WERI-Rb-1 (cell line): Measurements from ENCODE around the gene DYNC1I1.

Experiments used
- DNase-seq: peaks from one replicate; pipeline ENCODE4 v3.0.0-alpha.2; 2020
- H3K27ac ChIP-seq: fragments of 250-450 bp; sonication (Bioruptor Pico); 2 replicates; pipeline ENCODE4 v1.5.1; 2020; ENCODE audit warnings: mild to moderate bottlenecking, moderate library complexity
- H3K27me3 ChIP-seq: fragments of 250-450 bp; sonication (Bioruptor Pico); 2 replicates; pipeline ENCODE4 v1.5.1; 2021; ENCODE audit warnings: mild to moderate bottlenecking, low read depth, moderate library complexity; ENCODE audit not compliant: insufficient read depth, severe bottlenecking
- H3K36me3 ChIP-seq: fragments of 250-450 bp; sonication (Bioruptor Pico); 2 replicates; pipeline ENCODE4 v1.5.1; 2020; ENCODE audit warnings: mild to moderate bottlenecking, moderate library complexity
- H3K4me3 ChIP-seq: 2 replicates; pipeline ENCODE4 v1.5.1; 2011; ENCODE audit warnings: low read depth, mild to moderate bottlenecking, control low read depth, low read length
- H3K9me3 ChIP-seq: fragments of 250-450 bp; sonication (Bioruptor Pico); 2 replicates; pipeline ENCODE4 v1.5.1; 2021; ENCODE audit warnings: mild to moderate bottlenecking, moderate library complexity; ENCODE audit not compliant: severe bottlenecking
- CTCF ChIP-seq: IDR thresholded peaks from 2 replicates; pipeline ENCODE4 v1.5.1; 2011; ENCODE audit warnings: low read depth, mild to moderate bottlenecking, control low read depth, inconsistent platforms, low read length

Gene DYNC1I1

GRCh38 chr7:95777269-95777668 lies 4.9 kb downstream of the DYNC1I1 start:
- H3K27me3 ChIP-seq, result no peaks in the 10 kb centered on the region
- no peak for TF ChIP-seq CTCF
- peak overlapping the region; percentile 36 for H3K4me3 ChIP-seq
- no peaks in the 10 kb centered on the region for H3K36me3 ChIP-seq
- DNase-seq, result peak; percentile 60
- H3K27ac ChIP-seq, result peak overlapping the region; percentile 85
- H3K9me3 ChIP-seq, result no peaks in the 10 kb centered on the region

DNA sequence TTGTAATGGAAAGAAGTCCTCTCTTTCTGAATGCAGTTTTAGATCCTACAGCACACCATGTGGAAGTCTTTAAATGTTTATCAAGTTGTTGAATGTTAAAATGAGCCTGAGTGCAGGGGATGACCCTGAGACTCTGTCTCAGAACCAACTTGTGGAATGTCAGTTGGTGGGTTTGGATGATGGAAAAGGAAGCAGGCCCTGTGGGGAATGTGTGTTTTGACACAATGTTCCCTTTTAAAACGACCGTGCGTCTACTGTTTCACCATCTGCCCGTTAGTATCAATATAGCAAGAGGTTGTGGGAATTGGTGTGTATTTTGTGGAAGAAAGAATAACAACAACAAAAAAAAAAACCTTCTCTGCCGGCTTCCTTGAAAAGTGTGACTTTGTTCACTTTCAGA lies 8.3 kb downstream of the DYNC1I1 start:
- no peaks in the 10 kb centered on the region for H3K27me3 ChIP-seq
- H3K4me3 ChIP-seq, result no peak overlapping the region
- H3K36me3 ChIP-seq, result no peaks in the 10 kb centered on the region
- DNase-seq, result no peak
- H3K27ac ChIP-seq, result no peak overlapping the region
- no peak for TF ChIP-seq CTCF
- no peaks in the 10 kb centered on the region for H3K9me3 ChIP-seq

- no peak overlapping the region for H3K4me3 ChIP-seq
- no peaks in the 10 kb centered on the region for H3K27me3 ChIP-seq
- no peak for TF ChIP-seq CTCF
Observed at GRCh38 chr7:95781961-95782586, 9.7 kb downstream of the DYNC1I1 start.

DNA sequence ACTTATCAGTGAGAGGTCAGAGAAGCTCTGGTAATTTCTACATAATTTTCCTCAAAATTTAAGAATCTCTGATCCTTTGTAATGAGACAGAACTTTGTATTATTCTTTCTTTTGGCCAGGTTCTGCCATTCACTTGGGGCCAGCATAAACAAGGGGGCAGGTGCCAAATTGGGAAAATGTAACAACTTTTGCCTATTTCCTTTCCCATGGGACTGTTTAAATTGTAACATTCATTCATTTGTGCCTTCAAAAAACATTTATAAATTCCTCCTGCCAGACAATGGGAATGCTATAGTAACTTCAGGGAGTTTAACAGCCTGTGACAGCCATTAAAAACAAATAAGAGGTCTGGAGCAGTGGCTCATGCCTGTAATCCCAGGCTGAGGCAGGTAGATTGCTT lies 12.4 kb downstream of the DYNC1I1 start:
- DNase-seq, result no peak
- no peak overlapping the region for H3K4me3 ChIP-seq
- no peak for TF ChIP-seq CTCF
- no peaks in the 10 kb centered on the region for H3K27me3 ChIP-seq
- H3K36me3 ChIP-seq, result no peaks in the 10 kb centered on the region
- no peak overlapping the region for H3K27ac ChIP-seq
- no peaks in the 10 kb centered on the region for H3K9me3 ChIP-seq

More at GRCh38 chr7:95781961-95782586, 9.7 kb downstream of the DYNC1I1 start:
- DNase-seq, result no peak
- Histone ChIP-seq H3K9me3 (no peaks in the 10 kb centered on the region), H3K27ac (no peak overlapping the region), H3K36me3 (no peaks in the 10 kb centered on the region)

- TF ChIP-seq CTCF, result no peak
- H3K9me3 ChIP-seq, result no peaks in the 10 kb centered on the region
- H3K4me3 ChIP-seq, result no peak overlapping the region
- H3K27me3 ChIP-seq, result no peaks in the 10 kb centered on the region
- H3K27ac ChIP-seq, result no peak overlapping the region
- H3K36me3 ChIP-seq, result no peaks in the 10 kb centered on the region
- DNase-seq, result no peak
Observed at GRCh38 chr7:95788258-95788657, 15.9 kb downstream of the DYNC1I1 start.

DNA sequence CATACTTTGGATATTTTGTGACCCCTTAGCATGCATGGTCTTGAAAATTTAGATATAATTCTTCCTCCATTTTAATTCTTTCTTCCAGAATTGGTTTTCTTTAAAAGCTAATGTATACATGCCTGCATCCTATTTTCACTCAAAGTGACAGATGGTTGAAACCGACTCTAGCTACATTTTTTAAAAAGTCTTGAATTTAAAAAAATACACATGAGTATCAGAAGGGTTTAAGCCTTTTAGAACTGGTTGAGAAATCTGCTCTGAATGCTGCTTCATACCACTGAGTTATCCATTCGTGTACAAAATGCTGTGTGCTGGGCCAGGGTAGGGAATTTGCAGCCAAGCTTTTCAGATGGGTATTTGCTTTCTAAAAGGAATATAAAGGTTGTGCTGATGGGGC lies 16.5 kb downstream of the DYNC1I1 start:
- no peak for TF ChIP-seq CTCF
- Histone ChIP-seq H3K27ac (no peak overlapping the region), H3K4me3 (no peak overlapping the region), H3K9me3 (no peaks in the 10 kb centered on the region), H3K27me3 (no peaks in the 10 kb centered on the region), H3K36me3 (no peaks in the 10 kb centered on the region)
- DNase-seq, result no peak
